A673 (cell line): ENCODE measurements around the gene XIAP. TPM values are rescaled to one million over a fixed set of nuclear protein-coding genes. Genes with fewer than 3 reads are reported as not detected.
"Not testable (repeated sequence)": the region's sequence is repeated elsewhere in the genome, so short reads cannot be mapped to it uniquely, and the experiment has no call there.

ENCODE experiments used
- BruUV-seq: library from RNA; stranded (reverse); fragments of 400-500 nt; replicated peaks from 2 replicates; lab custom pipeline; 2021; lab: Mats Ljungman, UMichigan
- CTCF ChIA-PET: fragments of 300-600 bp; sonication (Branson Sonifier 250); formaldehyde crosslinking; loops from one replicate; lab custom pipeline; 2022; ENCODE audit warnings: antibody characterized with exemption; lab: Charles Lee
- POLR2A ChIA-PET: fragments of 300-600 bp; sonication (Branson Sonifier 250); formaldehyde crosslinking; loops from one replicate; lab custom pipeline; 2022; ENCODE audit warnings: antibody characterized with exemption; ENCODE audit not compliant: low non-redundant PET; lab: Charles Lee
- DNase-seq: peaks from one replicate; pipeline ENCODE4 v3.0.0-alpha.2; 2015; ENCODE audit warnings: low spot score
- H3K27ac ChIP-seq: fragments of 200-600 bp; sonication (generic); 2 replicates; pipeline ENCODE4 v1.5.1; 2016; ENCODE audit warnings: mixed run types, low read depth, mild to moderate bottlenecking, mixed read lengths, antibody characterized with exemption, low read length; ENCODE audit not compliant: poor library complexity, severe bottlenecking
- H3K27me3 ChIP-seq: fragments of 200-600 bp; sonication (generic); replicated peaks from 2 replicates; pipeline ENCODE4 v1.6.1; 2017; ENCODE audit warnings: mixed run types, low read depth, mild to moderate bottlenecking, mixed read lengths, antibody characterized with exemption, low read length; ENCODE audit not compliant: insufficient read depth, poor library complexity
- H3K36me3 ChIP-seq: fragments of 200-600 bp; sonication (generic); 2 replicates; pipeline ENCODE4 v1.6.1; 2016; ENCODE audit warnings: mixed run types, mild to moderate bottlenecking, mixed read lengths, antibody characterized with exemption, low read length; ENCODE audit not compliant: insufficient read depth, poor library complexity, severe bottlenecking
- H3K4me1 ChIP-seq: fragments of 200-600 bp; sonication (generic); 2 replicates; pipeline ENCODE4 v1.6.1; 2017; ENCODE audit warnings: mixed run types, mild to moderate bottlenecking, mixed read lengths, antibody characterized with exemption, low read length; ENCODE audit not compliant: insufficient read depth, poor library complexity, severe bottlenecking
- H3K4me3 ChIP-seq: fragments of 200-600 bp; sonication (generic); 2 replicates; pipeline ENCODE4 v1.5.1; 2016; ENCODE audit warnings: low read depth, mixed run types, mild to moderate bottlenecking, mixed read lengths, low read length; ENCODE audit not compliant: poor library complexity, severe bottlenecking
- H3K9me3 ChIP-seq: fragments of 200-600 bp; sonication (generic); 2 replicates; pipeline ENCODE4 v1.6.1; 2016; ENCODE audit warnings: mixed run types, low read depth, mild to moderate bottlenecking, mixed read lengths, antibody characterized with exemption, low read length; ENCODE audit not compliant: poor library complexity, severe bottlenecking
- EZH2 ChIP-seq: fragments of 200-600 bp; sonication (generic); IDR thresholded peaks from 2 replicates; pipeline ENCODE4 v1.6.1; 2017; ENCODE audit warnings: borderline replicate concordance, low read depth, mild to moderate bottlenecking, mixed read lengths, antibody characterized with exemption, low read length; ENCODE audit not compliant: poor library complexity, severe bottlenecking
- intact Hi-C: fragments of 100-400 bp; cut with micrococcal nuclease; formaldehyde crosslinking; loops from one replicate; pipeline ENCODE4 v1.10.0; 2022; ENCODE audit not compliant: unreplicated experiment
- total RNA-seq: library from RNA; stranded (reverse); gene quantifications from 2 replicates; pipeline ENCODE4 v1.2.3, GENCODE V29; 2021
- TF ChIP-seq, protein P1 (sequence below): fragments of 300-800, 200-600 bp; sonication (generic); conservative IDR thresholded peaks from 2 replicates; pipeline ENCODE4 v1.5.1; 2017; ENCODE audit warnings: low read depth, mild to moderate bottlenecking, antibody characterized with exemption, low read length, moderate library complexity, mixed read lengths

Gene XIAP
- total RNA-seq, 1 experiment from 2014 or later = 37.7 TPM

GRCh38 chrX:123923211-123923610, 63.4 kb downstream of the XIAP start:
- DNase-seq = no peak
- ChIA-PET POLR2A (no interaction called here), CTCF (no interaction called here)
- Histone ChIP-seq H3K36me3 (no peaks in the 10 kb centered on the region), H3K27me3 (no peaks in the 10 kb centered on the region), H3K27ac (no peak overlapping the region), H3K4me1 (no peaks in the 10 kb centered on the region), H3K4me3 (no peak overlapping the region), H3K9me3 (no peaks in the 10 kb centered on the region)
- TF ChIP-seq, protein P1, sequence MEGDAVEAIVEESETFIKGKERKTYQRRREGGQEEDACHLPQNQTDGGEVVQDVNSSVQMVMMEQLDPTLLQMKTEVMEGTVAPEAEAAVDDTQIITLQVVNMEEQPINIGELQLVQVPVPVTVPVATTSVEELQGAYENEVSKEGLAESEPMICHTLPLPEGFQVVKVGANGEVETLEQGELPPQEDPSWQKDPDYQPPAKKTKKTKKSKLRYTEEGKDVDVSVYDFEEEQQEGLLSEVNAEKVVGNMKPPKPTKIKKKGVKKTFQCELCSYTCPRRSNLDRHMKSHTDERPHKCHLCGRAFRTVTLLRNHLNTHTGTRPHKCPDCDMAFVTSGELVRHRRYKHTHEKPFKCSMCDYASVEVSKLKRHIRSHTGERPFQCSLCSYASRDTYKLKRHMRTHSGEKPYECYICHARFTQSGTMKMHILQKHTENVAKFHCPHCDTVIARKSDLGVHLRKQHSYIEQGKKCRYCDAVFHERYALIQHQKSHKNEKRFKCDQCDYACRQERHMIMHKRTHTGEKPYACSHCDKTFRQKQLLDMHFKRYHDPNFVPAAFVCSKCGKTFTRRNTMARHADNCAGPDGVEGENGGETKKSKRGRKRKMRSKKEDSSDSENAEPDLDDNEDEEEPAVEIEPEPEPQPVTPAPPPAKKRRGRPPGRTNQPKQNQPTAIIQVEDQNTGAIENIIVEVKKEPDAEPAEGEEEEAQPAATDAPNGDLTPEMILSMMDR = no peak
- no peak for TF ChIP-seq EZH2
- intact Hi-C loops = no loop called here
- no TSS peak for BruUV-seq

DNA sequence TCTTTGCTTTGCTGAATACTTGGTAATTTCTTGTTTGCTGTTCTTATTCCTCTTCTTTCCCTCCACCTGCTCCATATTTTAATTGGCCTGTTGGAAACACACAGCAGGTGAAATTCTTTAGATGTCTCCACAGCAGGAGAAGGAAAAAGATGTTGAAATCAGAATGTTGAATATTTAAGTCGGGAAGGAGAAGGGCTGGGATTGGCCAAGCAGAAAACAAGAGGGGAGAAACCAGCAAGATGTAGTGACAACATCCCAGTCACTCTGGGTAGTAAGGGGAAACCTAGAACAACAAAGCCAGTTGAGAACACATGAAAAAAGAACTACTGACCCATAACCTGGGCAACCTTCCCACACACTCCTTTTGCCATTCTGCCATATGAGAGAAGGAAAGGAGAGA, 64.3 kb downstream of the XIAP start:
- TF ChIP-seq, protein P1 = no peak
- DNase-seq = no peak
- Histone ChIP-seq H3K27ac (no peak overlapping the region), H3K27me3 (no peaks in the 10 kb centered on the region), H3K4me3 (no peak overlapping the region), H3K4me1 (no peaks in the 10 kb centered on the region), H3K9me3 (no peaks in the 10 kb centered on the region), H3K36me3 (no peaks in the 10 kb centered on the region)
- no TSS peak for BruUV-seq
- intact Hi-C loops = no loop called here
- ChIA-PET POLR2A (no interaction called here), CTCF (no interaction called here)

DNA sequence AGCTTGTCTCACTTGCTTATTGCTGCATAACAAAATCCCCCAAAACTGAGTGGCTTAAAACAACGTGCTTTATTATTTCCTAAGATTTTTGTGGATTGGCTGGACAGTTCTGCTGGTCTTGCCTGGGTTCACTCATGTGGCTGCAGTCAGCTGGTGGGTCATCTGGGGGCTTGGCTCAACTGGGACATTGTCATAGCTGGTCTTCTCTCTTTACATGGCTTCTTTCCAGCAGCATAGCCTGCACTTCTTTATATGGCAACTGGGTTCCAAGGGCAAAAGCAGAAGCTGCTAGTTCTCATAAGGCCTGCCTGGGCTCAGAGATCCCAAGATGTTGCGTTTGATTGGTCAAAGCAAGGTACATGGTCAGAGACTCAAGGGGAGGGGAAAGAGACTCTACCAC, 68.0 kb downstream of the XIAP start:
- Histone ChIP-seq H3K4me3 (no peak overlapping the region), H3K4me1 (no peaks in the 10 kb centered on the region), H3K27ac (no peak overlapping the region), H3K36me3 (no peaks in the 10 kb centered on the region), H3K27me3 (no peaks in the 10 kb centered on the region), H3K9me3 (no peaks in the 10 kb centered on the region)
- intact Hi-C loops = no loop called here
- POLR2A ChIA-PET = no interaction called here
- no peak for DNase-seq
- CTCF ChIA-PET = no interaction called here
- TF ChIP-seq, protein P1 = no peak
- TF ChIP-seq EZH2 = no peak
- no TSS peak for BruUV-seq

DNA sequence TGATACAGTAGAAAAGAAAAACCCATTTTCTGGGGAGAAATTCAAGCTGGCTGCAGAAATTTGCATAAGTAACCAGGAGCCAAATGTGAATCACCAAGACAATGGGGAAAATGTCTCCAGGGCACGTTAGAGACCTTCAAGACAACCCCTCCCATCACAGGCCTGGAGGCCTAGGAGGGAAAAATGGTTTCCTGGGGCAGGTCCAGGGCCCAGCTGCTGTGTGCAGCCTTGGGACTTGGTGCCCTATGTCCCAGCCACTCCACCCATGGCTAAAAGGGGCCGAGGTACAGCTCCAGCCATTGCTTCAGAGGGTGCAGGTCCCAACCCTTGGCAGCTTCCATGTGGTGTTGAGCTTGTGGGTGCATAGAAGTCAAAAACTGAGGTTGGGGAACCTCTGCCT, 72.2 kb downstream of the XIAP start:
- H3K27ac ChIP-seq, H3K27me3 ChIP-seq, DNase-seq, intact Hi-C loops, CTCF ChIA-PET, H3K4me3 ChIP-seq, H3K36me3 ChIP-seq, H3K9me3 ChIP-seq, POLR2A ChIA-PET, H3K4me1 ChIP-seq, BruUV-seq: not testable (repeated sequence)
